GM13976 (cell line): ENCODE data around the gene ASB8.

ENCODE experiments used
- DNase-seq: peaks from one replicate; pipeline ENCODE4 v3.0.0; 2012; ENCODE audit warnings: low spot score
- CTCF ChIP-seq: IDR thresholded peaks from 2 replicates; pipeline ENCODE4 v1.5.1; 2012; ENCODE audit warnings: borderline replicate concordance, mild to moderate bottlenecking; ENCODE audit not compliant: insufficient read depth; ENCODE audit errors: extremely low read depth, missing control alignments, control extremely low read depth
- in situ Hi-C: fragments of 300-500 bp; cut with MboI; formaldehyde crosslinking; loops from one replicate; pipeline ENCODE4 v1.12.0; 2022; ENCODE audit warnings: low sequenced_read_pairs, mixed read lengths, inconsistent platforms; ENCODE audit not compliant: unreplicated experiment

The ASB8 gene

DNA sequence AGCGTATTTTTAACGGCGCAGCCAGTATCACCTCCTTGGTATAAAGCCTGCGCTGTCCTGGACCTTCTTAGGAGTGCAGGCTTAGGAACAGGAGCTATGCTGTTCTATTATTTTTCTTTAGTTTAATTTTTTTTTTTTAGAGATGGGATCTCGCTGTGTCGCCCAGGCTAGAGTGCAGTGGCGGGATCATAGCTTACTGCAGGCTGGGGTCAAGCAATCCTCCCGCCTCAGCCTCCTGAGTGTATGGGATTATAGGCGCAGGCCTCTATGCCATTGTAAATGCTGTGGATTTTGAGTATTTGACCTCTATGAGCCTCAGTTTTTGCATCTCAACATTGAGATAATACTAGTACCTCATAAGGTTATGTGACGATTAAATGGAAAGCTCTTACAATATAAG lies 41.7 kb upstream of the ASB8 start:
- no peak for DNase-seq
- in situ Hi-C loops, result no loop called here
- TF ChIP-seq CTCF, result no peak

GRCh38 chr12:48198672-48198971 lies 41.3 kb upstream of the ASB8 start:
- in situ Hi-C loops, result no loop called here
- no peak for DNase-seq
- TF ChIP-seq CTCF, result no peak

- DNase-seq, result peak; percentile 96
- in situ Hi-C loops, result no loop called here
- TF ChIP-seq CTCF, result no peak
Observed at GRCh38 chr12:48197971-48198671, 40.8 kb upstream of the ASB8 start.

GRCh38 chr12:48197549-48197970 lies 40.2 kb upstream of the ASB8 start:
- TF ChIP-seq CTCF, result peak; percentile 56
- peak; percentile 57 for DNase-seq
- in situ Hi-C loops, result no loop called here

- no peak for DNase-seq
- in situ Hi-C loops, result no loop called here
- no peak for TF ChIP-seq CTCF
Observed at GRCh38 chr12:48194799-48195201, 37.5 kb upstream of the ASB8 start.

DNA sequence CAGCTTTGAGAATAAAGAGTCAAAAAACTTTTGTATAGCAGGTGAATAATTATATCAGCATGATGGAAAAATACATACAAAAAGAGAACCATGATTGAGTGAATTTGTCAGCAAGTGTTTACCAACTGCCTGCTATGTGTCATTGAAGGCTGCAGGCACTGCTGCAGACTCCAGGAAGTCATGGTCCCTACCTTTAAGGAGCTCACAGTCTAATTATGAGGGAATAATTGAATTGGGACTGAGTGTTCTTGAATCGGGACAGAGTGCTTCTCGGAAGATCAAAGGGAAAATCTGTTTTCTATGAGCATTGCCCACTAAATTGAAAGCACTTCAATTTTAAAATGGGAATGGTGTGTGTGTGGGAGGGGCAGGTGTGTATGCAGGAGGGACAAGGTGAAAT lies 36.3 kb upstream of the ASB8 start:
- TF ChIP-seq CTCF, result no peak
- in situ Hi-C loops, result no loop called here

More for the DNA sequence above, 36.3 kb upstream of the ASB8 start:
- DNase-seq, result no peak
